Breast epithelium (tissue), 3 donors: ENCODE measurements around the gene CLTC.

Source experiments
- POLR2AphosphoS5 ChIP-seq, 3 donors: sonication (generic); formaldehyde crosslinking; IDR thresholded peaks; one replicate each; pipeline ENCODE4 v1.6.1; 2017; ENCODE audit warnings: antibody characterized with exemption in 3 of 3
- TF ChIP-seq, protein P1 (sequence below), 3 donors: fragments of 450-650 bp; IDR thresholded peaks; one replicate each; pipeline ENCODE4 v1.5.1; 2016 to 2017; ENCODE audit warnings: antibody characterized with exemption in 3 of 3, mild to moderate bottlenecking in 3 of 3, moderate library complexity in 3 of 3

DNA sequence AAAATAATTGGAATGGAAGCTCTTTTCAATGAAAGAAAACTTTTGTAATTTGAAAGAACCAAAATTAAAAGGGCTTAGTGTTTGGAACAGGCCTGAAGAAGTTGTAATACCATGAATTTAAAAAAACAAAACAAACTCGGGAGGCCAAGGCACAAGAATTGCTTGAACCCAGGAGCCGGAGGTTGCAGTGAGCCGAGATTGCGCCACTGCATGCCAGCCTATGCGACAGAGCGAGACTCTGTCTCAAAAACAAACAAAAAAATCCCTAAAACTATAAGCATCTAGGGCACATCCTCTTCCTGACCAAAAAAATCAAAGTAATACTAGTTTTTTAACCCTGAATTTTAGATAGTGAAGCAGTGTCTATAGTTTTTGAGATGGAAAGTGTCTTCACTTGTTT lies 12.7 kb downstream of the CLTC start:
- TF ChIP-seq, protein P1, sequence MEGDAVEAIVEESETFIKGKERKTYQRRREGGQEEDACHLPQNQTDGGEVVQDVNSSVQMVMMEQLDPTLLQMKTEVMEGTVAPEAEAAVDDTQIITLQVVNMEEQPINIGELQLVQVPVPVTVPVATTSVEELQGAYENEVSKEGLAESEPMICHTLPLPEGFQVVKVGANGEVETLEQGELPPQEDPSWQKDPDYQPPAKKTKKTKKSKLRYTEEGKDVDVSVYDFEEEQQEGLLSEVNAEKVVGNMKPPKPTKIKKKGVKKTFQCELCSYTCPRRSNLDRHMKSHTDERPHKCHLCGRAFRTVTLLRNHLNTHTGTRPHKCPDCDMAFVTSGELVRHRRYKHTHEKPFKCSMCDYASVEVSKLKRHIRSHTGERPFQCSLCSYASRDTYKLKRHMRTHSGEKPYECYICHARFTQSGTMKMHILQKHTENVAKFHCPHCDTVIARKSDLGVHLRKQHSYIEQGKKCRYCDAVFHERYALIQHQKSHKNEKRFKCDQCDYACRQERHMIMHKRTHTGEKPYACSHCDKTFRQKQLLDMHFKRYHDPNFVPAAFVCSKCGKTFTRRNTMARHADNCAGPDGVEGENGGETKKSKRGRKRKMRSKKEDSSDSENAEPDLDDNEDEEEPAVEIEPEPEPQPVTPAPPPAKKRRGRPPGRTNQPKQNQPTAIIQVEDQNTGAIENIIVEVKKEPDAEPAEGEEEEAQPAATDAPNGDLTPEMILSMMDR (IDR thresholded peaks at IDR 0.05): no peak
- no peak for TF ChIP-seq POLR2AphosphoS5 (IDR thresholded peaks at IDR 0.05)
